22Rv1 (cell line): ENCODE measurements around the gene GALNS.

Source experiments
- ZFX ChIP-seq: fragments of 450-650 bp; IDR thresholded peaks from 2 replicates; pipeline ENCODE4 v1.6.1; 2017; ENCODE audit warnings: antibody characterized with exemption, borderline replicate concordance
- TF ChIP-seq, protein P1 (sequence below): fragments of 450-650 bp; IDR thresholded peaks from 2 replicates; pipeline ENCODE4 v1.5.1; 2017; ENCODE audit warnings: mild to moderate bottlenecking

- TF ChIP-seq, protein P1, sequence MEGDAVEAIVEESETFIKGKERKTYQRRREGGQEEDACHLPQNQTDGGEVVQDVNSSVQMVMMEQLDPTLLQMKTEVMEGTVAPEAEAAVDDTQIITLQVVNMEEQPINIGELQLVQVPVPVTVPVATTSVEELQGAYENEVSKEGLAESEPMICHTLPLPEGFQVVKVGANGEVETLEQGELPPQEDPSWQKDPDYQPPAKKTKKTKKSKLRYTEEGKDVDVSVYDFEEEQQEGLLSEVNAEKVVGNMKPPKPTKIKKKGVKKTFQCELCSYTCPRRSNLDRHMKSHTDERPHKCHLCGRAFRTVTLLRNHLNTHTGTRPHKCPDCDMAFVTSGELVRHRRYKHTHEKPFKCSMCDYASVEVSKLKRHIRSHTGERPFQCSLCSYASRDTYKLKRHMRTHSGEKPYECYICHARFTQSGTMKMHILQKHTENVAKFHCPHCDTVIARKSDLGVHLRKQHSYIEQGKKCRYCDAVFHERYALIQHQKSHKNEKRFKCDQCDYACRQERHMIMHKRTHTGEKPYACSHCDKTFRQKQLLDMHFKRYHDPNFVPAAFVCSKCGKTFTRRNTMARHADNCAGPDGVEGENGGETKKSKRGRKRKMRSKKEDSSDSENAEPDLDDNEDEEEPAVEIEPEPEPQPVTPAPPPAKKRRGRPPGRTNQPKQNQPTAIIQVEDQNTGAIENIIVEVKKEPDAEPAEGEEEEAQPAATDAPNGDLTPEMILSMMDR = no peak
- TF ChIP-seq ZFX = no peak
Measured at GRCh38 chr16:88896238-88897070, 39.7 kb upstream of the GALNS start.
